ENCODE data around the gene TTC4.

GRCh38 chr1:54679706-54680105, 36.0 kb upstream of the TTC4 start:
- TF ChIP-seq CTCF (IDR thresholded peaks at IDR 0.05; ENCODE audit: low read depth, low read length, poor library complexity, severe bottlenecking) = no peak
- no peak for TF ChIP-seq EZH2phosphoT487 (IDR thresholded peaks at IDR 0.05; ENCODE audit: borderline replicate concordance, low read length)

All from DOHH2 (cell line).